GM12873 (cell line): ENCODE data around the gene CELA2A.

Experiments
- CTCF ChIP-seq: IDR thresholded peaks from 2 replicates; pipeline ENCODE4 v1.5.1; 2012; ENCODE audit warnings: low read depth, mild to moderate bottlenecking, moderate library complexity, low read length, control low read depth; ENCODE audit not compliant: insufficient read depth; ENCODE audit errors: missing control alignments

The CELA2A gene

GRCh38 chr1:15418806-15419515 is 37.6 kb upstream of the CELA2A start:
- no peak for TF ChIP-seq CTCF

GRCh38 chr1:15420853-15421465 is 35.6 kb upstream of the CELA2A start:
- TF ChIP-seq CTCF = no peak

- TF ChIP-seq CTCF = no peak
These were observed 33.7 kb upstream of the CELA2A start for GRCh38 chr1:15422871-15423270.

- no peak for TF ChIP-seq CTCF
These were observed 33.0 kb upstream of the CELA2A start for GRCh38 chr1:15423355-15424077.

- TF ChIP-seq CTCF = no peak
These were observed 32.3 kb upstream of the CELA2A start for GRCh38 chr1:15424146-15424667.

- no peak for TF ChIP-seq CTCF
These were observed 31.6 kb upstream of the CELA2A start for GRCh38 chr1:15424981-15425380.

GRCh38 chr1:15425521-15425920 is 31.0 kb upstream of the CELA2A start:
- no peak for TF ChIP-seq CTCF
